ENCODE results near the gene FRG2C. TPM values are rescaled to one million over a fixed set of nuclear protein-coding genes. Genes with fewer than 3 reads are reported as not detected.

Gene FRG2C
- total RNA-seq, 4 donors from 2014 or later: not detected

Small RNA genes lying within 50 kb of the gene (small RNA-seq; reads per million reads assigned to genes)
- 0 reads per million in 4 donors for gene AC108724.2

Other genes starting within 250 kb of the FRG2C start
- 10 to 100 TPM in 1 of 4 donors, 1 to 10 TPM in 3; 2.2 to 10.8 (median 5.7) TPM for gene ZNF717, start 121.2 kb downstream of the FRG2C start, total RNA-seq